ENCODE results near the gene CACNA1D.

Gene CACNA1D

GRCh38 chr3:53731934-53732624 lies 237.7 kb downstream of the CACNA1D start:
- in situ Hi-C loops (cut with MboI; ENCODE audit: low sequenced_read_pairs): no loop called here

- in situ Hi-C loops (cut with MboI; ENCODE audit: low sequenced_read_pairs): no loop called here
Measured at GRCh38 chr3:53733446-53733845, 239.0 kb downstream of the CACNA1D start.

GRCh38 chr3:53739966-53740365 lies 245.6 kb downstream of the CACNA1D start:
- in situ Hi-C loops (cut with MboI; ENCODE audit: low sequenced_read_pairs): no loop called here

GRCh38 chr3:53740956-53741355 lies 246.5 kb downstream of the CACNA1D start:
- in situ Hi-C loops (cut with MboI; ENCODE audit: low sequenced_read_pairs): no loop called here

DNA sequence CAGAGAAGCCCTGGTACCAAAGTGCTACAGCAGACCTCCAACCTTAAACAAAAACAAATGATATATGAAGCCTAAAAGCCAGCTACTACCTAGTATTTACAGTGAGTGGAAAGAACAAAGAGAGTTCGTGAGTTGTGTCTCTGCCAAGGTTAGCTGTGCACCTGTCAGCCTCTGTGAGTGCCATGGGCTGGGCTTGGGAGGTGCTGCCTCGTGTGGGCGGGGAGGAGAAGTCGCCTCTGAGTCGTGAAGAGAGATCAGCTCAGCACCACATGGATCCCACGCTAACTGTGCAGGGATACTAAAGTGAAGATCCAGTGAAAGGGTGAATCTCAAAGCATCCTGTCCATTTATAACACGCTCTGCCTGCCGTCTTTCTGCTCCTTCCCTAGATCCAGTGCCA lies 249.9 kb downstream of the CACNA1D start:
- in situ Hi-C loops (cut with MboI; ENCODE audit: low sequenced_read_pairs): no loop called here

DNA sequence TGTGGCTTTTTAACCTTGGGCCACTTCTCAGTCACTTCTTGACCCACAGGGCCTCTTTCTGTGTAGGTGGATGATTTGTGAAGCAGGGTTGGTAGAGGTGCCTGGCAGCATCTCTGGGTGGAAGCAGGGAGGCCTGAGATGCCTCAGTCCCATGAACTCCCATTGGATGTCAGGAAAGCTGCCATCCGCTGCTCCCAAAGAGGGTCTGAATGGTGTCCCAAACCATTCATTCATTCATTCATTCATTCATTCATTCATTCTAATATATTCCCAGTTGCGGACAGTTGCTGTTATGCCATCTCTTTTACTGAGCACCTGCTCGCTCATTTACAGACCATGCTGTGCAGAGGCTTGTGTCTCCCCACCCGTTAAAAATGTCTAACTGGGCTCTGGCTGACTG lies 253.1 kb downstream of the CACNA1D start:
- in situ Hi-C loops (cut with MboI; ENCODE audit: low sequenced_read_pairs): no loop called here

DNA sequence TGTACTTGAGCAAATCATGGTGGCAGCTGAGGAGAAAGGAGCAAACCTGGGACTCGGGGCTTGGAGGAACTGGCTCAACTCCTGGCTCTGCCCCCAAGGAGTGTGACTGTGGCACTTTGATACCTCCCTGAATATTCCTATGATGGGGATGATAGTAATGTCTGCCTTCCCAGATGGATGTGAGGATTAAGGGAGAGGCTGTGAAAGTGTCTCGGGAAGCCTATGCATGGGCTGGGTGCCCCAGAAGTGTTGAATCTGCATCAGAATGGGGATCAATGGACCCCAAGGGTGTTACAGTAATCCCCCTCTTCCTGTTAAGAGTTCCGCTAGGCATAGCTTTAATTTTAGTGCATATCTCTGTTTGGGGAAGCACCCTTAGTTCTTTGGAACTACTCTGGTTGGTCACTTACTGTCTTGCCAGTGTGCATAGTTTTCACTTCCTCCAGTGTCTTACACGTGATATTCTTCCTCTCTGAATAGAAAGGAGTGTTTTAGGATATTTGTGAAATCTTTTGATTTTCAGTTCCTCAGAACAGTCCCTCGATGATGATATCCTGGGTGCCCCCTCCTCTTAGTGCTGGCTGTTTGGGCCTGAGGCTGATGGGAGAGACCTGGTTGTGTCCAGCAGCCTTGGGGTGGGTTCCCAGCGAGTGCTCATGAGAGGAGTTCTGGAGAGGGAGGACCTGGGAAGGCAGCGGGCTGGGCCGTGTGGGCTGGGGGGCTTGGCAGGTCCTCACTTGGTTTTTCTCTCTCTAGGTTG lies 254.3 kb downstream of the CACNA1D start:
- in situ Hi-C loops (cut with MboI; ENCODE audit: low sequenced_read_pairs): no loop called here

- in situ Hi-C loops (cut with MboI; ENCODE audit: low sequenced_read_pairs): no loop called here
Measured at GRCh38 chr3:53749448-53749847, 255.0 kb downstream of the CACNA1D start.

DNA sequence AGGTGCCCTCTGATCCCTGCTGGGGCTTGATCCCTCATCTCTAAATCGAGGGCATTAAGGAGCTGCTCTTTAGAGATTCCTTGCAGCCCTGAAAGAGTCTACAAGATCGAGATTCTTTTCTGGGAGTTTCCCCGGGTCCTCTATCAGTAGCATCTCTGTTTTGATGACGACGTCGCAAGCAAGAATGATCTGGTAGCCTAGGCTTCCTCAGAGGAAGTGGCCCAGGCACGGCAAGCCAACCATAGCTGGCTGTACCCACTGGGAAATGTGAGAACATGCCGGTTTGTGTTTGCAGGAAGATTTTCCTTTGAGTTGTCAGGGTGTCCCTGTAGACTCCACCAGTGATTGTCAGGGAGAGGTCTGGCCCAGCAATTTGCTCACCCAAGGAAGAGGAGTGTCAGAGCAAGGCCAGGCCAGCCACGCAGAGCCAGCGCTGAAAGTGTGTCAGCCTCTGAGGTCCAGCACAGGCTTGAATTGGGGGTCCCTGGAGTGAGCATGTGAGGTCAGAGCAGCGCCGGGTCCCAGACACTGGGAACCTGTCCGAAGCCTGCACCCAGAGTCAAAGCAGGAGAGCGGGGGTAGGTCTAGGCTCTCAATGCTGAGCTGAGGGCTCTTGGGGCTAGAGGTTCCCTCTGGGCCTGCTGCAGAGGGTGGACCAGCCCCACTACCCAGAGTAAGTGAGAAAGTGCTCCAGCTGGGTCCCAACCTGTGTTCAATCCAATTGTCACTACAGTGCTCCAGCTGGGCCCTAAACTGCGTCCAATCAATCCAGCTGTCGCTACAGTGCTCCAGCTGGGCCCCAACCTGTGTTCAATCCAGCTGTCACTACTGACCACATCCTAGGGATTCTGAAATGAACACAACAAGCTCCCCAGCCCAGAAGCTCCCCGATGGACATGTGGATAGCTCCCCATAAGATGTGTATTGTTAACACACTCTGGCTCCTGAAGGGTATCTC lies 256.1 kb downstream of the CACNA1D start:
- in situ Hi-C loops (cut with MboI; ENCODE audit: low sequenced_read_pairs): no loop called here

GRCh38 chr3:53753518-53754183 lies 259.2 kb downstream of the CACNA1D start:
- in situ Hi-C loops (cut with MboI; ENCODE audit: low sequenced_read_pairs): no loop called here

- in situ Hi-C loops (cut with MboI; ENCODE audit: low sequenced_read_pairs): no loop called here
Measured at GRCh38 chr3:53754325-53754724, 259.9 kb downstream of the CACNA1D start.

DNA sequence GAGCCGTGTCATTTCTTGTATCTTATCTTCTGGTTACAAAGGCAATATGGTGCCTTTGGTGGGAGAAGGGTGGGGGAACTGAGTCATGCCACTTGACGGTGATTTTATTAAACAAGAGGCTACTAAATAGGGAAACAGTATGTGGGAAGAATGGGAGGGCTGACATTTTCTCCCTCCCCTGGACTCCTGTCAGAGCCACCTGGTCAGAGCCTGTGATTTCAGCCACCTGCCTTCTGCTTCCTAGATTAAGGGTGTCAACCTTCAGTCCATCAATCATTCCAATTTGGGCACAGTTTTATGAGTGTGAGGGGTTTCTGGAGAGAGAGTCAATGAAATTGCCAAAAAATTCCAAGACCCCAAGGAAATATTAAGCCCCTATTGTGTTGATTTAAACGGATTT lies 264.4 kb downstream of the CACNA1D start:
- in situ Hi-C loops (cut with MboI; ENCODE audit: low sequenced_read_pairs): no loop called here

- in situ Hi-C loops (cut with MboI; ENCODE audit: low sequenced_read_pairs): no loop called here
Measured at GRCh38 chr3:53763353-53763752, 268.9 kb downstream of the CACNA1D start.

GRCh38 chr3:53764026-53764775 lies 269.8 kb downstream of the CACNA1D start:
- in situ Hi-C loops (cut with MboI; ENCODE audit: low sequenced_read_pairs): no loop called here

- in situ Hi-C loops (cut with MboI; ENCODE audit: low sequenced_read_pairs): no loop called here
Measured at GRCh38 chr3:53765753-53766152, 271.3 kb downstream of the CACNA1D start.

DNA sequence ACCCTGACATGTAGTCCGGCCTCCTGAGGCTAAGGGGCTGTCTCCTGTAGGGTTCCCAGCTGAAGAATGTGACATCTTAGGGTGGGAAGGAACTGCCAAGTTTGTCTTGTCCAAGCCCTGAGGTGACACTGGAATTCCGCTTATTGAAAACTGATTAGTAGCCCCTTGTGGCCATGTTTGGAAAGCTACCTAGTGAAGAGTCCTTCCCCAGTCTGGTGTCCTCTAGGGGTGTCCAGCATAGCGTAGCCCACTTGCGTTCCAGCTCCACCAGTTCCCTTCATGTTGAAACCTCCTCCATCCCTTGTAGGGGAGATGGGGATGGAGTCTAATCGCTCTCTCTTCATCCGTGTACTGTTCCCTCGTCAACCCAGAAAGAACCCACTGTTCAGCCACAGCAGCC lies 272.3 kb downstream of the CACNA1D start:
- in situ Hi-C loops (cut with MboI; ENCODE audit: low sequenced_read_pairs): no loop called here

DNA sequence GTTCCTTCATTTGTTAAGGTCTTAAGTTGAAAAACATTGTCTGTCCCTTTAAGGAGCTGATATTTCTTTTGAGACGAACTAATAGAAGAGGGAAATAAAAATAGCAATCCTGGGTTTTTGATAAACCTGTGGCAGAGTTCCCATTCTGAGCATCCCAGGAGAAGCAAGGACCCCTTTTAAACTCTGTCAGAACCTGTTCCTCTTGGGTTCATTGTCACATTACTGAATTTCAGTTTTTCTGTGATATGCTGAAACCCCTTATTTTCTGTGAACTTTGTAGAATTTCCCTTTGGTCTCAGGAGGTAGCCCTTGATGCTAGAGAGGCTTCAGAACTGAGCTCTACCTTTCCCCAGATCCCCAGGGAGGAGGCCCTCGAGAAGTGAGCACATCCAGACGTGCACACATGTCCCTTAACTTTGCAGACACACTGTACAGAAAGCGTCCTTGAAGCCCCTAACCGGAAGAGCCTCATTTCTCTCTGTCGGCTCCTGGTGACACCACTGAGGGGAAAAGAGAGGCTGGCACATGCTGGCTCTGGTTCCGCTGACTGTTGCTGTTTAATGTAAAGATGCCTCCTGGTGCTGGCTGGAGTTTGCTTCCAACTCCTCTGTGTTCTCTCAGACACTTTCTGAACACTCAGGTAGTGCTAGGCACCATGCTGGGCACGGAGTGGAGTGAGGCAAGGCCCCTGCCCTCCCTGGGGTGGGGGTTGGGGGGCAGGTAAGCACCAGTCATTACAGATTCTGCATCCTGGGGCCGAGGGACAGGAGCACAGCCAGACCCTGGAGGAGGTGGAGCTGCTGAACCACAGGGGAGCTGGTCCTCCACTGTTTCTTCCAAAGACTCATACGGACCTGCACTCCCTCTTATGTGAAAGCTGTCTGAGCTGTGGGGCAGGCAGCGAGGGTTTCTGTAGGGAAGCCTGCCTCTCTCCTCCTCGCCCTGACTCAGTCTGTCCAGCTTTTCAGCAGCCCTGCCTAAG lies 274.4 kb downstream of the CACNA1D start:
- in situ Hi-C loops (cut with MboI; ENCODE audit: low sequenced_read_pairs): no loop called here

DNA sequence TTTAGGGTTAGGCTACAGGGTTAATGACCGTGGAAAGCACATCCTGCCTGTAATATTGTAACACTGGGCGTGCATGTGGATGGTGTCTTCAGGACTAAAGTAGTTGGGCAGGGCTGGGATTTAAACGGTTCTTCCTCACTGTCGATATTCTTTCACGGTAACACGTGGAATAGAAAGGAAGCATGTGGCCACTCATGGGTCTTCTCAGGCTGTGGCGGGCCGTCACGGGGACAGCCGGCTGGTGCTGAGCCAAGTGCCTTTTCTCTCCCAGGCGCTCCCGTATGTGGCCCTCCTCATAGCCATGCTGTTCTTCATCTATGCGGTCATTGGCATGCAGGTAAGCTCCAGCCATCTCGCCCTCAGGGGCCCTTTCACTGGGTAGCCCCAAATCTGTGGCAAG lies 278.2 kb downstream of the CACNA1D start:
- in situ Hi-C loops (cut with MboI; ENCODE audit: low sequenced_read_pairs): no loop called here

DNA sequence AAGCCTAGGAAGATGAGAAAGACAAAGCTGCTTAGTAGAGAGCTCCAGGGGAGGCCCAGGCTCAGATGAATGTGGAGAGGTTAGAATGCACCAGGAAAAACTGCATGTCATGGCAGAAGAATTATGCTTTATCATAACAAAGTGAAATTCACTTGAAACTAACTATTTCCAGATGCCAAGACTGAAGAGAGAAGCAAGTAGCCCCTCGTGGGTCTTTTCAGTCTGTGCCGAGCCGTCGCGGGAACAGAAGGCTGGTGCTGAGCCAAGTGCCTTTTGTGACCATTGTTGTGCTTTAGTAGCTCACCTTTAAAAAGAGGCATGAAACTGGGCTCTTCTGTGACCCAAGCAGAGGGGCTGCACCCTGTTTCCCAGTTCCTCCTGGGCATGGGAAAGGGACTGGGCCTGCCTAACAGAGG lies 278.6 kb downstream of the CACNA1D start:
- in situ Hi-C loops (cut with MboI; ENCODE audit: low sequenced_read_pairs): no loop called here
